NCI-H2196 (cell line): Measurements from ENCODE around the gene BCAM.
"Not testable (repeated sequence)": the region's sequence is repeated elsewhere in the genome, so short reads cannot be mapped to it uniquely, and the experiment has no call there.

Experiments used
- DNase-seq: peaks from one replicate; lab custom pipeline; 2025; ENCODE audit not compliant: unreplicated experiment; lab: John Stamatoyannopoulos, UW

BCAM gene

GRCh38 chr19:44808463-44809371 is at the start of gene BCAM:
Gene BCAM (plus strand): TSS chr19:44809103. CDS start chr19:44809125, 22 bp downstream.
- peak; percentile 83 for DNase-seq

DNA sequence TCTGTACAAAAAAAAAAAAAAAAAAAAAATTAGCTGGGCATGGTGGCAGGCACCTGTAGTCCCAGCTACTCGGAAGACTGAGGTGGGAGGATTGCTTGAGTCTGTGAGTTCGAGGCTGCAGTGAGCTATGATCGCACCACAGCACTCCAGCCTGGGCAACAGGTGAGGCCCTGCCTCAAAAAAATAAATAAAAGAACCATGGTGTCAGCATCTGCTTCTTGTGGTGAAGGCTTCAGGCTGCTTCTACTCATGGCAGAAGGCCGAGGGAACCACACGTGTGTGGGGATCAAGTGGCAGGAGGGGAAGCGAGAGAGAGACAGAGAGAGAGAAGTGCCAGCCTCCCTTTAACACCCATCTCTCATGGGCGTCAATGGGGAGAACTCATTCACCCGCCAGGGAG is 46.9 kb upstream of the BCAM start:
- no peak for DNase-seq

- no peak for DNase-seq
Measured at GRCh38 chr19:44765033-44765948, 43.6 kb upstream of the BCAM start.

DNA sequence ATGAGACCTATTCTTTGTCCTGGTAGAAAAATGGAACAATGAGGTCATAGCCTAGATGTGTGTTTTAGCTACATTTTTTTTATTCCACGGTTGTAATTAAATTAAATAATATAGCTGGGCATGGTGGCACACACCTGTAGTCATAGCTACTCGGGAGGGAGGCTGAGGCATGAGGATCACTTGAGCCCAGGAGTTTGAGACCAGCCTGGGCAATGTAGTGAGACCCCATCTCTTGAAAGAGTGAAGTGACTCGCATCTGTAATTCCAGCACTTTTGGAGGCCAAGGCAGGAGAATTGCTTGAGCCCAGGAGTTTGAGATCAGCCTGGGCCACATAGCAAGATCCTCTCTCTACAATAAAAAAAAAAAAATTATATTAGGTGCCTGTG is 43.0 kb upstream of the BCAM start:
- DNase-seq = no peak

- DNase-seq = no peak
Measured at GRCh38 chr19:44767295-44768180, 41.4 kb upstream of the BCAM start.

DNA sequence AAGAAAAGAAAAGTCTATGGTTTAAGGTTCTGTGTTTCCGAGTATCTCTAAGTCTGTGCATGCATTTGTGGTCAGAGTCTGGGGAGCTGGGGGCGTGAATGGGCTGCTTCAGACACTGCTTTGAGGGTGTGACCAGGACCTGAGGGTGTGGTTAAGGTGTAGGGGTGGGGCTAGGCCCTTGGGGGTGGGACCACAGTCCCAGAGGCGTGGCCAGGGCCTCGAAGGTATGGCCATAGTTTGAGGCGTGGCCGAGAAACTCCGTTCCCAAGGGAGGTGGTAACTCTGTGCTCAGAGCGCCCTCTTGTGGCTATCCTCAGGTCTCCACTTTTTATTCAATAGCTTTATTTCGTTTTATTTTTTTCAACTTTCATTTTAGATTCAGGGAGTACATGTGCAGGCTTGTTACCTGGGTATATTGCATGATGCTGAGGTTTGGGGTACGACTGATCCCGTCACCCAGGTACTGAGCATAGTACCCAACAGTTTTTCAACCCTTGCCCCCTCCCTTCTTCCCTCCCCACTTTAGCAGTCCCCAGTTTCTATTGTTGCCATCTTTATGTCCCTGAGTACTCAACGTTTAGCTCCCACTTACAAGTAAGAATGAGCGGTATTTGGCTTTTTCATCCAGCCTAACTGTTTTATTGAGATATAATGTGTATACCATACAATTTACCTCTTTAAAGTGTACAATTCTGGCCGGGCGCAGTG is 38.2 kb upstream of the BCAM start:
- DNase-seq = peak; percentile 97

DNA sequence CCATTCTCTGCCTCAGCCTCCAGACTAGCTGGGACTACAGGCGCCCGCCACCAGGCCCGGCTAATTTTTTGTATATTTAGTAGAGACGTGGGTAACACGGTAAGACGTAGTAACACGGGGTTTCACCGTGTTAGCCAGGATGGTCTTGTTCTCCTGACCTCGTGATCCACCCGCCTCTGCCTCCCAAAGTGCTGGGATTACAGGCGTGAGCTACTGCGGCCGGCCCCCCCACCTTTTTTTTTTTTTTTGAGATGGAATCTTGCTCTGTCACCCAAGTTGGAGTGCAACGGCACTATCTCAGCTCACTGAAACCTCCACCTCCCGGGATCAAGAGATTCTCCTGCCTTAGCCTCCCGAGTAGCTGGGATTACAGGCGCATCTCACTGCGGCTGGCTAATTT is 36.8 kb upstream of the BCAM start:
- not testable (repeated sequence) for DNase-seq

- no peak for DNase-seq
Measured at GRCh38 chr19:44772959-44773358, 35.9 kb upstream of the BCAM start.

DNA sequence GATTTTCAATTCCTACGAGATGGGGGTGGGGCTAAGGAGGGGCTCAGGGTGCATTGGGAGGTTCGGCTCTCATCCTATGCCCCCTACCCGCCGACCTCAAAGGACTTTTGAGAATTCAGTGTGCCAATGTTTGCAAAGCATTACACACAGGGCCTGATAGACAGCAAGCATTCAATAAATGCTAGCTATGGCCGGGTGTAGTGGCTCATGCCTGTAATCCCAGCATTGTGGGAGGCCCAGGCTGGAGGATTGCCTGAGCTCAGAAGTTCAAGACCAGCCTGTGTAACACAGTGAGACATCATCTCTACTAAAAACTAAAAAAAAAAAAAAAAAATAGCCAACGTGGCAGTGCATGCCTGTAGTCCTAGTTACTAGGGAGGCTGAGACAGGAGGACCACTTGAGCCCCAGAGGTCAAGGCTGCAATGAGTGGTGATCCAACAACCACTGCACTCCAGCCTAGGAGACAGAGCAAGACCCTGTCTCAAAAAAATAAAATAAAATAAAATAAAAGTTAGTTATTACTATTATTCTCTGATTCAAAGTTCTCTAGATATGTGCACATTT is 33.1 kb upstream of the BCAM start:
- no peak for DNase-seq

GRCh38 chr19:44776402-44777096 is 32.4 kb upstream of the BCAM start:
- DNase-seq = no peak

GRCh38 chr19:44777715-44778347 is 31.1 kb upstream of the BCAM start, which contains the start of gene CBLC:
Gene CBLC (plus strand): TSS chr19:44777890. CDS start chr19:44777932, 42 bp downstream.
- peak; percentile 83 for DNase-seq

DNA sequence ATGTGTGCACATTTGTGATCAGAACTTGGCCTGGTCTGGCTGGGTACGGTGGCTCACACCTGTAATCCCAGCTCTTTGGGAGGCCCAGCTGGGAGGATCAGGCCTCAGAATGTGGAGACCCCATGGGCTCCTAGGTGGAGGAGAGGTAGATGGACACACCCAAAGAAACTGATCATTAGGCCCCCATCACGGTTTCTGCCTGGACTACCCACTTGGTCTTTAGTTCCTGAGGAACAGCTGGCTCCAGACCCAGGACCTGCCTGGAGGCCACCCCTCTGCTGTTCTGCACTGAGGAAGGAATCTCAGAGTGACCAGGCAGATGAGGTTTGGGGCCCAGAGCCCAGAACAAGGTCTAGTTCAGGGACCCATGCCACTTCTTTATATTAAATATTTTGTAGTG is 29.8 kb upstream of the BCAM start:
- DNase-seq = no peak

- DNase-seq = not testable (repeated sequence)
Measured at GRCh38 chr19:44781694-44782093, 27.2 kb upstream of the BCAM start.

DNA sequence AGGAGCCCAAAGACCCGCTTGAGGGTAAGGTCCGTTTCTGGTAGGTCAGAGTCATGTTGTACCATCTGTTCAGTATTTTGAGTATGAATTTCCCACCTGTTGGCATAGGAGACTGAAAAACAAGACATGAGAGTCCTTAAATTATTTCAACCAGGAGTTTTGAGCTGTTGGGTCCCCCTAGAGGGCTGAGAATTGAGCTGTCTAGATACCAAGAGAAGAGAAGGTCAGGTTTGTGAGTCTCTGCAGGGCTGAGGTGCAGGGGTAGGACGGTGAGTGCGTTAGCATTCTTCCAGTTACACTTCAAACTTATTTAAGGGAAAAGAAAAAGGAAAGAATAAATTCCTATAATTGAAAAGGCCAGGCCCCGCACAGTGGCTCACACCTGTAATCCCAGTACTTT is 26.2 kb upstream of the BCAM start:
- DNase-seq = no peak

DNA sequence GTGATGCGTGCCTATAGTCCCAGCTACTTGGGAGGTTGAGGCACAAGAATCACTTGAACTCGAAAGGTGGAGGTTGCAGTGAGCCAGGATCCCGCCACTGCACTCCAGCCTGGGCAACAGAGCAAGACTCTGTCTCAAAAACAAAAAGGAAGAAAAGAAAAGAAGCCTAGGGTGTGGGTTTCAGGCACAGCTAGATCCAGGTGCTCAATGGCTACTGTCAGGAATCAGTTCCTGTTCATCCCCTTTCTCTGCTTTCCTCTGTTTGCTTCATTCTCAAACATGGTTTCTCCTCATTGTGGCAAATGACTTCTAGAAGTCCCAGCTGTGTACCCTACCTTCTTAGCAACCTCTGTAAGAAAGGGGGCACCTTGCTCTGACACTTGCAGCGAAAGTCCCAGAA is 25.4 kb upstream of the BCAM start:
- no peak for DNase-seq

DNA sequence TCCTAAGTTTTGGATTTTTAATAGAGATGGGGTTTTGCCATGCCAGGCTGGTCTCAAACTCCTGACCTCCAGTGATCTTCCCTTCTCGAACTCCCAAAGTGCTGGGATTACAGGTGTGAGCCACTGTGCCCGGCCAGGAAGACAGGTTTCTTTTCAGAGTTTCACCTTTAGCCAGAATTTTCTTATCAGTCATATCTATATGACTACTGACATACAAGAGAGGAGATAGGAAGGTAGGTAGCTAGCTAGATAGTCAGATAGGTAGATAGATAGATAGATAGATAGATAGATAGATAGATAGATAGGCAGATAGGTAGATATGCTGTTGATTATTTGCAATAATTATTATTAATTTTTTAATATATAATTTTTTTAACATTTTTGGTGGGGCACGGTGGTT is 23.6 kb upstream of the BCAM start:
- no peak for DNase-seq

DNA sequence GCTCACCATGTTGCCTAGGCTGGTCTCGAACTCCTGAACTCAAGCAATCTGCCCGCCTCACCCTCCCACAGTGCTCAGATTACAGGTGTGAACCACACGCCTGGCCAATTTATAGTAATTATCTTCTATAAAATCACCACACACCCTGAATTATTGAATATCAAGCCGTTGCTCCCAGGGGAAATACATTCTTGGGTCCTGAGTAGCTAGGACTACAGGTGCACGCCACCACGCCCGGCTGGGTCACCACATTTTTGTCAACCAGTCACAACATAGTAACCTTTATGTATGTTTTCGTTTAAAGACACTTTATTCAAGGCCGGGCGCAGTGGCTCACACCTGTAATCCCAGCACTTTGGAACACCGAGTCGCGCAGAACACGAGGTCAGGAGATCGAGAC is 22.9 kb upstream of the BCAM start:
- no peak for DNase-seq

DNA sequence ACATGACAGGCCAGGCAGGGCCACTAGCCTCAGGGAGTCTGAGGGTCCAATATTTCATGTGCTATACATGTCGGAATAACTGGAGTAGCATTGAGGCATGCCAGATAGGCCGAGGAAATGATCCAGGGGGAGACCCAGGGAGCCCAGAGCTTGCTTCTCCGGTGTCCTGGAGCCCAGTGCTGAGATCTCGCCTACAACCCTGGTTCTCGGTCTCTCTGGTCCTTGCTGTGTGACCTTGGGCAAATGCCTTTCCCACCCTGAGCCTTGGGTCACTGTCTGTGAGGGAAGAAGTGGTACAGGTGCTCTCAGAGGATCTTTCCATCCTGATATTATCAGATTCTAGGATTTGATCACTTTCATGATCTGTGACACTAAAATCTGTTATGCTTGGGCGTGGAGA is 19.9 kb upstream of the BCAM start:
- DNase-seq = no peak
